ENCODE results near the gene IL15RA.

DNA sequence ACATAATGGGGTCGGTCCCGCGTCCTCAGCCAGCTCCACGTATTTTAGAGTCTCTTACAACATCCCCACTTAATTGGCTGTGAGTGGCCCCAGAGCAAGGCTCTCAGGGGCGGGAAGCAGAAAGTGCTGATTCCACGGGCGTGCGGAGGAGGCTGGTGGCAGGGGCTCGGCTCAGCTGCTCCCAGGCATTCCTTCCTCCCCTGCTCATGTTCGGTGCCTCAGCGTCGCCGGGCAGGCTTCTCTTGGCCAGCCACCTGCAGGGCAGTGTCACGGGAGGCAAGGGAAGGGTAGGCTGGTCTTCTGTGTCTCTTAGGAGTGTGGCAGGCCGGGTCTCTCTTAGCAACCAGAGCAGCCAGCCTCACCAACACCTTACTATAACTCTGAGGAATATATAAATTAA lies 33.8 kb downstream of the IL15RA start:
- TF ChIP-seq, protein P1, sequence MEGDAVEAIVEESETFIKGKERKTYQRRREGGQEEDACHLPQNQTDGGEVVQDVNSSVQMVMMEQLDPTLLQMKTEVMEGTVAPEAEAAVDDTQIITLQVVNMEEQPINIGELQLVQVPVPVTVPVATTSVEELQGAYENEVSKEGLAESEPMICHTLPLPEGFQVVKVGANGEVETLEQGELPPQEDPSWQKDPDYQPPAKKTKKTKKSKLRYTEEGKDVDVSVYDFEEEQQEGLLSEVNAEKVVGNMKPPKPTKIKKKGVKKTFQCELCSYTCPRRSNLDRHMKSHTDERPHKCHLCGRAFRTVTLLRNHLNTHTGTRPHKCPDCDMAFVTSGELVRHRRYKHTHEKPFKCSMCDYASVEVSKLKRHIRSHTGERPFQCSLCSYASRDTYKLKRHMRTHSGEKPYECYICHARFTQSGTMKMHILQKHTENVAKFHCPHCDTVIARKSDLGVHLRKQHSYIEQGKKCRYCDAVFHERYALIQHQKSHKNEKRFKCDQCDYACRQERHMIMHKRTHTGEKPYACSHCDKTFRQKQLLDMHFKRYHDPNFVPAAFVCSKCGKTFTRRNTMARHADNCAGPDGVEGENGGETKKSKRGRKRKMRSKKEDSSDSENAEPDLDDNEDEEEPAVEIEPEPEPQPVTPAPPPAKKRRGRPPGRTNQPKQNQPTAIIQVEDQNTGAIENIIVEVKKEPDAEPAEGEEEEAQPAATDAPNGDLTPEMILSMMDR (IDR thresholded peaks at IDR 0.05 in 8 of 11, conservative IDR thresholded peaks at IDR 0.05 in 3 of 11), result no peak
- TF ChIP-seq POLR2A (IDR thresholded peaks at IDR 0.05) (no peak), POLR2AphosphoS5 (IDR thresholded peaks at IDR 0.05) (peak in 2 of 3 donors; percentile 73 to 77)
